Esophagus squamous epithelium (tissue), 4 donors: ENCODE results near the gene MBTD1.

Experiments
- POLR2A ChIP-seq, 4 donors: fragments of 450-650 bp; IDR thresholded peaks; one replicate each; pipeline ENCODE4 v1.6.1; 2017; ENCODE audit warnings: antibody characterized with exemption in 4 of 4, mild to moderate bottlenecking in 4 of 4, moderate library complexity in 3 of 4
- TF ChIP-seq, protein P1 (sequence below), 6 experiments: fragments of 450-650 bp in 4 of 6; fragments of 200-600 bp in 2 of 6; sonication (generic) in 2 of 6; IDR thresholded peaks; one replicate each; pipeline ENCODE4 v1.5.1; 2016 to 2019; ENCODE audit warnings: antibody characterized with exemption in 6 of 6, mild to moderate bottlenecking in 4 of 6, moderate library complexity in 4 of 6

- TF ChIP-seq, protein P1, sequence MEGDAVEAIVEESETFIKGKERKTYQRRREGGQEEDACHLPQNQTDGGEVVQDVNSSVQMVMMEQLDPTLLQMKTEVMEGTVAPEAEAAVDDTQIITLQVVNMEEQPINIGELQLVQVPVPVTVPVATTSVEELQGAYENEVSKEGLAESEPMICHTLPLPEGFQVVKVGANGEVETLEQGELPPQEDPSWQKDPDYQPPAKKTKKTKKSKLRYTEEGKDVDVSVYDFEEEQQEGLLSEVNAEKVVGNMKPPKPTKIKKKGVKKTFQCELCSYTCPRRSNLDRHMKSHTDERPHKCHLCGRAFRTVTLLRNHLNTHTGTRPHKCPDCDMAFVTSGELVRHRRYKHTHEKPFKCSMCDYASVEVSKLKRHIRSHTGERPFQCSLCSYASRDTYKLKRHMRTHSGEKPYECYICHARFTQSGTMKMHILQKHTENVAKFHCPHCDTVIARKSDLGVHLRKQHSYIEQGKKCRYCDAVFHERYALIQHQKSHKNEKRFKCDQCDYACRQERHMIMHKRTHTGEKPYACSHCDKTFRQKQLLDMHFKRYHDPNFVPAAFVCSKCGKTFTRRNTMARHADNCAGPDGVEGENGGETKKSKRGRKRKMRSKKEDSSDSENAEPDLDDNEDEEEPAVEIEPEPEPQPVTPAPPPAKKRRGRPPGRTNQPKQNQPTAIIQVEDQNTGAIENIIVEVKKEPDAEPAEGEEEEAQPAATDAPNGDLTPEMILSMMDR (IDR thresholded peaks at IDR 0.05) = no peak
- TF ChIP-seq POLR2A (IDR thresholded peaks at IDR 0.05) = no peak
Observed at GRCh38 chr17:51180486-51180885, 79.4 kb downstream of the MBTD1 start.
